Choroid plexus epithelial cell (primary cell): Measurements from ENCODE around the gene SAFB.
"Not testable (repeated sequence)": the region's sequence is repeated elsewhere in the genome, so short reads cannot be mapped to it uniquely, and the experiment has no call there.

Experiments
- DNase-seq: peaks from one replicate; pipeline ENCODE4 v3.0.0-alpha.2; 2010; ENCODE audit warnings: low read depth
- H3K4me3 ChIP-seq: 2 replicates; pipeline ENCODE4 v1.5.1; 2011; ENCODE audit warnings: low read depth, mild to moderate bottlenecking, control low read depth, low read length, moderate library complexity
- TF ChIP-seq, protein P1 (sequence below): conservative IDR thresholded peaks from 2 replicates; pipeline ENCODE4 v1.5.1; 2011; ENCODE audit warnings: low read depth, mild to moderate bottlenecking, control low read depth, inconsistent platforms, low read length, moderate library complexity

The SAFB gene

GRCh38 chr19:5697890-5698634 lies 75.2 kb downstream of the SAFB start:
- no peak for DNase-seq
- TF ChIP-seq, protein P1, sequence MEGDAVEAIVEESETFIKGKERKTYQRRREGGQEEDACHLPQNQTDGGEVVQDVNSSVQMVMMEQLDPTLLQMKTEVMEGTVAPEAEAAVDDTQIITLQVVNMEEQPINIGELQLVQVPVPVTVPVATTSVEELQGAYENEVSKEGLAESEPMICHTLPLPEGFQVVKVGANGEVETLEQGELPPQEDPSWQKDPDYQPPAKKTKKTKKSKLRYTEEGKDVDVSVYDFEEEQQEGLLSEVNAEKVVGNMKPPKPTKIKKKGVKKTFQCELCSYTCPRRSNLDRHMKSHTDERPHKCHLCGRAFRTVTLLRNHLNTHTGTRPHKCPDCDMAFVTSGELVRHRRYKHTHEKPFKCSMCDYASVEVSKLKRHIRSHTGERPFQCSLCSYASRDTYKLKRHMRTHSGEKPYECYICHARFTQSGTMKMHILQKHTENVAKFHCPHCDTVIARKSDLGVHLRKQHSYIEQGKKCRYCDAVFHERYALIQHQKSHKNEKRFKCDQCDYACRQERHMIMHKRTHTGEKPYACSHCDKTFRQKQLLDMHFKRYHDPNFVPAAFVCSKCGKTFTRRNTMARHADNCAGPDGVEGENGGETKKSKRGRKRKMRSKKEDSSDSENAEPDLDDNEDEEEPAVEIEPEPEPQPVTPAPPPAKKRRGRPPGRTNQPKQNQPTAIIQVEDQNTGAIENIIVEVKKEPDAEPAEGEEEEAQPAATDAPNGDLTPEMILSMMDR, result no peak
- no peak overlapping the region for H3K4me3 ChIP-seq

DNA sequence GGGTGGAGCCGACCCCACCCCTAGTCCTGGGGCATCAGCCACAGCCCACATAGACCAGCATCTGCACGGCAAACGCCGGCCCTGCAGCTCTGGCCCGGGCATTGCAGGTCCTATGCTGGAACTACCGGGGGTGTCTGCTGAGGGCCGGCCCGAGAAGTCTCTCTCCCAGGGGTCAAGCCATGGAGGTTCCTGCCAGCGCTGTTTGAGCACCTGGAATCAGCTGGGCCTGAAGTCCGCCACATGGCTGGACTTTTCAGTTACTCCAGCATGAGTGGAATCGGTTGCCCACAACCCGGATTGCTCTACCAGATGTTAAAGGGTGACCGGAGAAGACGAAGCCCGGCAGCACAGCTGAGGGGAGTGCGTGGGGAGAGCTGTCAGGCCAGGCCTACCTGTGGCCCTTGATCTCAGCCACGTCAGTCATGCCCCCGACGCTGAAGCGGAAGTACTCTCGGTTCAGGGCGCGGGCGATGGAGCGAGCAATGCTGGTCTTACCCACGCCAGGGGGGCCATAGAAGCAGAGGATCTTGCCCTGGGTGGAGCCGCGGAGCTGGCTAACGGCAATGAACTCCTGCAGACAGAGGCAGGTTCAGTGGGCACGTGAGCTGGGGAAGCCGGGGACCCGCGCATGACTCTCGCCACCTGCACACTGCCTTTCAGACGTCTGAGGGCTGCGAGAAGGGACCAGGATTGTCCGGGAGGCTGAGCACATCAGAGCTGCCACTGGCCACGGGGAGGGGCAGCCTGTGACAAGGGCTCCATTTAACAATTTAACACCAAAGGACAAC lies 75.9 kb downstream of the SAFB start:
- DNase-seq, result no peak
- TF ChIP-seq, protein P1, result no peak

GRCh38 chr19:5700455-5701092 lies 77.7 kb downstream of the SAFB start:
- TF ChIP-seq, protein P1, result no peak
- H3K4me3 ChIP-seq, result no peak overlapping the region
- no peak for DNase-seq

More for the DNA sequence above, 75.9 kb downstream of the SAFB start:
- H3K4me3 ChIP-seq, result no peak overlapping the region

- not testable (repeated sequence) for DNase-seq, H3K4me3 ChIP-seq
Observed at GRCh38 chr19:5702053-5702410, 79.1 kb downstream of the SAFB start.

DNA sequence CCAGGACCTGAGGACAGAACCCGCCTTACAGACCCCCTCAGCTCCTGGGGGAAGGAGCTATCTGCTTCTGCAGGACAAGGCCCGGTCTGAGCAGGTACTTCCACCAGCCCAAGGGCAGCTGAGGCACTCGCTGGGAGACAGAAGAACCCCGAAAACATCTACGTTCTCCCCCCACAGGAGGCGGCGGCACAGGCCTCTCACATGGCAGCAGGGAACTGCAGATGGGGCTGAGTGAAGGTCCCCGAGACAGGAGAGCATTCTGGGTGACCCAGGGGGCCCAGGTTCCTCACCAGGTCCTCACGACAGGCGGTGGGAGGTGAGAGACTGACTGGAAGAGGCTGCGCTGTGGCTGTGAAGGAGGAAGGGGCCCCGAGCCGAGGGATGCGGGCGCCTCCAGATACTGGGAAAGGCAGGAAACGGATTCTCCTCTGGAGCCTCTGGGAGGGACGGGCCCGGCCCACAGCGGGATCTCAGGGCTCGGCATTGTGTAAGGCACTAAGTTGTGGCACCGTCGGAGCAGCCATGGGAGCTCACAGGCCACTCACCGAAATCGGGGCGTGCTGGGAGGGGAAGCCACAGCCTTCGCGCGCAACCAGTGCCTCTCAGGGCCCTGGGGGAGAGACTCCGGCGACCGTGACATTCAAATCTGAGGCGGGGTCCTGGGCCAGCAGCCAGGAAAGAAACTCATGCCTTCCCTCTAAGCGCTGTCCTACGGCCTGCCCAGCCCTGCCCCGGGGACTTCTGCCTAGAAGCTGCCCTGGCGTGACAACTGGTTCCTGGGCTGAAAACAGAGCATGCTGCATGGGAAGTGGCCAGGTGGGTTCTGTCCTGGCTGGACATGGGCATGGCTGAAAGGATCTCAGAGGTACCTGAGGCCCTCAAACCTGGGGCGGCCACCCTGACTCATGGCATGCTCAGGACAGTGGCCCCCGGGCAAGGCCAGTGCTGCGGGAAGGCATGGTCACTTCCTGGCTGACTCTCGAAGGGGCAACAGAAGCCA lies 81.2 kb downstream of the SAFB start:
- no peak overlapping the region for H3K4me3 ChIP-seq
- DNase-seq, result no peak
- TF ChIP-seq, protein P1, result no peak

DNA sequence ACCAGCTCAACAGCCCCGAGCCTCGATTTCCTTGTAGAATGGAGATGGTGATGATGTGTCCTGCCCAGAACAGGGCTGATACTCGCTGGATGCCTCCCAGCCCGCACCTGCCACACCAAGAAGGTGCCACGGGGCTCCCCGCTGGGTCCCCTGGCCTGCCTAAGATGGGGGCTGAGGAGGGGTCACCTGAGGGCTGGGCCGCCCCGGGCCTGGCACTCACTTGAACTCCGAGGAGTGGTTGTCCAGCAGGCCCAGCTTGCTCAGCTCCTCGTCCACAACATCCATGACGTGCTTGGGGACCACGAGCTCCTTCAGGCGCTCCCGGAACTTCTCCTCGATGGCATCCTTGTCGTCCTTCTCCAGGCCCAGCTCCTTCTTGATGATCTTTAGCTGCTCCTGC lies 82.7 kb downstream of the SAFB start:
- TF ChIP-seq, protein P1, result no peak
- DNase-seq, result no peak
- no peak overlapping the region for H3K4me3 ChIP-seq
